GM19324 (cell line): Measurements from ENCODE around the gene NHLRC3.
"Not testable (repeated sequence)": the region's sequence is repeated elsewhere in the genome, so short reads cannot be mapped to it uniquely, and the experiment has no call there.

Source experiments
- ATAC-seq: cut with Tn5 transposase; IDR thresholded peaks from one replicate; pipeline ENCODE4 v1.9.1; 2021; ENCODE audit warnings: mild to moderate bottlenecking, moderate library complexity; ENCODE audit not compliant: unreplicated experiment, low FRiP score

Gene NHLRC3

GRCh38 chr13:39039041-39039440 is 785 bp downstream of the NHLRC3 start:
- no peak for ATAC-seq

- no peak for ATAC-seq
Measured at GRCh38 chr13:39040206-39040605, 1.9 kb downstream of the NHLRC3 start.

DNA sequence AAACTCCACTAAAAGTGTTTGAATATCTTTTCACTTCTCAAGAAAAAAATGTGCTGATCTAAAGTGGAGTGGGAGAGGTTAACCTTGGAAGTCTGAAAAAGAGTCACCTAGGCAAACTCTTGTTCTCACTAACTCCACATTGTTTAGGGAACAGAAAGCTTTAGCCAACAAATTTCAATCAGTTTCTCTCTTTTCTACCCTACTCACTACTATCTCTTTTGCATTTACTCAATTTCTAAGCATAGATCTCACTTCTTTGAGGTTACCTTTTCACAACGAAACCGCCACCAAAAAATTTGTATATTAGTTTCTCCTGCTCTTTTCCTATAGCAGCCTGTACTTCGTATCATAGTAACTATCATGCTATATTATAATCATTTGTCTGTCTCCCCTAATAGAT is 6.3 kb downstream of the NHLRC3 start:
- peak; percentile 82 for ATAC-seq

- ATAC-seq, result no peak
Measured at GRCh38 chr13:39047560-39047959, 9.3 kb downstream of the NHLRC3 start.

DNA sequence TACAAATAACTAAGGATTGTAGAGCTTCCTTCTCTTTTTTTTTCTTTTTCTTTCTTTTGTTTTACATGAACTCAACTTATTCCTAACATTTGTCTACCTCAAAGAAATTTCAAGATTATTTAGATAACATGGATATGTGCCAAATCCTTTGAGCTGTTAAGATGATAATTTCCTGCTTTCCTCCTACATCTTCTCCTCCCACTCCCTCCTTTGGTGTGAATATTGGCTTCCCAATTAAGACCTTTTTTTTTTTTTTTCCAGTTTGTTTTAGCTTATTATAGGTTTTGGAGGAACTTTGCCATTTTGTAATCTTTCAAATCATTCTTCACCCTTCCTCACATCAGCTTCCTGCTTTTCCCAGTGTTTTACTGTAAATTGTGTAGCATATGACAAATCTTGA is 10.6 kb downstream of the NHLRC3 start:
- no peak for ATAC-seq

DNA sequence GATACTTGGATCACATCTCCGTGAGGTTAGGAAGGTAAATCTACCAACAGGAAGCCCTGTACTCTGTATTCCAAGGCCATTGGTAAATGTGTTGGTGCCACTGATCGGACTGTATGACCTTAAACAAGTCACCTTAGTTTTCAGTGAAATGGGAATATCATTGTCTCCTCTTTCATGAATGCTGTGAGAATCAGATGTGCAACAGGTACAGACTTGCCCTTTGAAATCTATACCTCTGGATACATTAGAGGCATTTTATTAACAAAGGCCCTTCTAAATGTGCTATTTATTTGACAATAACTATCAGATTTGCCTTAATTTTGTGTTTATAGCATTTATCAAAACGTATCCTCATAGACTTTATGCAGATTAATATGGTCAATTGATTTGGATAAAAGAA is 11.0 kb downstream of the NHLRC3 start:
- ATAC-seq, result no peak

- ATAC-seq, result no peak
Measured at GRCh38 chr13:39051157-39051556, 12.9 kb downstream of the NHLRC3 start.

DNA sequence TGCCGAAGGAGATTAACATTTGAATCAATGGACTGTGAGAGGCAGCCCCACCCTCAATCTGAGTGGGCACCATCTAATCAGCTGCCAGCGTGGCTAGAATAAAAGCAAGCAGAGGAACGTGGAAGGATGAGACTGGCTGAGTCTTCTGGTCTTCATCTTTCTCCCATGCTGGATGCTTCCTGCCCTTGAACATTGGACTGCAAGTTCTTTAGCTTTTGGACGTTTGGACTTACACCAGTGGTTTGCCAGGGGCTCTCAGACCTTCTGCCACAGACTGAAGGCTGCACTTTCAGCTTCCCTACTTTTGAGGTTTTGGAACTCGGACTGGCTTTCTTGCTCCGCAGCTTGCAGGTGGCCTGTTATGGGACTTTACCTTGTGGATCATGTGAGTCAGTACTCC is 14.7 kb downstream of the NHLRC3 start:
- ATAC-seq, result no peak

DNA sequence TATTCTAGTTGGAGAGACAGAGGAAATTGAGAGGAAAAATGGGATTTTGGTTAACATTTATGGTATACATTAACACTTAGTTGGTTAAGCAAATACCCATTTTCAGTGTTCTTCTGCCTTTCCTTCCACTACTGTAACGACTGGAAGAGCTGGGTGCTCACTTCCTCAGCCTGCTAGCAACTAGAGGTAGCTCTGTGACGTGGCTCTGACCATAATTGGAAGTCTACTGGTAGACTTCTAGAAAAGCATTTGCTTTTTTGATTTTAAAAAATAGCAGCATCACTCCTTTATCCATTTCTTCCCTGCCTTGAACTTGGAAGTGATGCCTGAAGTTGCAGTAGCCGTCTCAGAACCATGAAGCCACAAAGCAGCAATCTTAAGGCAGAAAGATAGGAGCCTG is 15.9 kb downstream of the NHLRC3 start:
- ATAC-seq, result no peak

- no peak for ATAC-seq
Measured at GRCh38 chr13:39056018-39056417, 17.8 kb downstream of the NHLRC3 start.

GRCh38 chr13:39058040-39058439 is 19.8 kb downstream of the NHLRC3 start:
- no peak for ATAC-seq

- no peak for ATAC-seq
Measured at GRCh38 chr13:39062004-39062403, 23.7 kb downstream of the NHLRC3 start.

DNA sequence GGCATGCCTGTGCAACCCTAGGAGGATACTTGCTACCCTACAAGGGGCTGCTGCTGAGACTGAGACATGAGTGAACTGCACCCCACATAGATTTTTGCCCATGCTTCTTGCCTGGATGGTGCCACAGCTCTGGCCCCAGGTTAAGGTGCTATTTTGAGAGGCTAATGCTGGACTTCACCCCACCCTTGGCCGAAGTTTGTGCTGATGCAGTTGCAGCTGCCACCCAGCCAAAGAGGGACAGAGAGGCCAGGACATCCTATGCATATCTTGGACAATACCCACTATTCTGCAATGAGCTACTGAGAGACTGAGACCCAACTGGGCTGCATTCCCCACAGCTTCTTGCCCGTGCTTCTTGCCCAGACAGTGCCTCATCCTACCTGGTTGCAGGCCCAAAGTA is 34.6 kb downstream of the NHLRC3 start:
- ATAC-seq, result no peak

DNA sequence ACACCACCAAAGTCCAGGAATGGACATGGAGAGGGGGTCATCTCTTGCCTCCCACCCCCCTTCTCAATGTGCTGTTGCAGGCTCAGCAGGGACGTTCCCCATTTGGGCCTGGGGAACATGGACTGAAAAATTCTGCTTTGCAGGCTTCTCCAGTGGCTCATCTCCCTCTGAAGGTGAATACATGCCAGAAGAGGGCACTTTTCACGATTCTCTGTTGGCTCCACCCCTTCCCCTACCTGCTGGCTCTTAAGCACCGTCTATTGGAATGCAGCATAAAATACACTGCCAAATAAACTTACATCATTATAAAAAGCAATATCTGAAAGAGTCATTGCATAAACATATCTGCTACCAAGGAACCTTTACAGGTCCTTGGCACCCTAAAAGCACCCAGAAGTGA is 35.7 kb downstream of the NHLRC3 start:
- ATAC-seq, result no peak

DNA sequence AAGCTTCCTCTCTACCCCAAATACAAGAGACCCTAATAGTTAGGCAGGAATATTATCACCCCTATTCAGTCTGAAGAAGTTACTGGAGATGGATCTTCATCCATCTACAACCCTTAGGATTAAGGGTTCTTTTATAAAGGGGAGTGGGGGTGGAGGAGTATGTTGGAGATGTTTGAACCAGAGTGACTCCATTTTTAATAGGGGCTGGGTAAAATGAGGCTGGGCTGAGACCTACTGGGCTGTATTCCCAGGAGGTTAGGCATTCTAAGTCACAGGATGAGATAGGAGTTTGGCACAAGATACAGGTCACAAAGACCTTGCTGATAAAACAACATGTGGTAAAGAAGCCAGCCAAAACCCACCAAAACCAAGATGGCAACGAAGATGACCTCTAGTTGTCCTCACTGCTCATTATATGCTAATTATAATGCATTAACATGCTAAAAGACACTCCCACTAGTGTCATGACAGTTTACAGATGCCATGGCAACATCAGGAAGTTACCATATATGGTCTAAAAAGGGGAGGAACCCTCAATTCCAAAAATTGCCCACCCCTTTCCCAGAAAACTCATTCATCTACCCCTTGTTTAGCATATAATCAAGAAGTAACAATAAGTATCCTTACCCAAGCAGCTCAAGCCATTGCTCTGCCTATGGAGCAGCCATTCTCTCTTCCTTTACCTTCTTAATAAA is 48.1 kb downstream of the NHLRC3 start:
- ATAC-seq, result not testable (repeated sequence)

DNA sequence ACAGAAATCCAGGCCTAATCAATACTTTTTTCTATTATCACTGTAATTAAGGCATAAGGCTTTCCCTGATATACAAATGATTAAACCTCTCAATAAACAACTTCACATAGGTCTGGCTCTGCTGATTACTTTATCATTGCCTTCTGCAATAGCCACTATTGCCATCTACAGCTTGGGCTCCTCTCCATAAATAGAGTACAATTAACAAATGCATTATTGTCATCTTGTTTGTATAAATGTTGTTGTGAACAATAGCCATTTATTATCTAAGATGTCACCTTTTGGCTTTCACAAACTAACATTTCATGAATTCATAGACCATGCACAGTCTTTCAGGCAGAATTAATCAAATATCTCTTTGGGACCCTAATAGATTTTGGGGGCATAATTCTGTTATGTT is 53.3 kb downstream of the NHLRC3 start:
- ATAC-seq, result no peak

GRCh38 chr13:39095500-39095899 is 57.2 kb downstream of the NHLRC3 start:
- no peak for ATAC-seq

DNA sequence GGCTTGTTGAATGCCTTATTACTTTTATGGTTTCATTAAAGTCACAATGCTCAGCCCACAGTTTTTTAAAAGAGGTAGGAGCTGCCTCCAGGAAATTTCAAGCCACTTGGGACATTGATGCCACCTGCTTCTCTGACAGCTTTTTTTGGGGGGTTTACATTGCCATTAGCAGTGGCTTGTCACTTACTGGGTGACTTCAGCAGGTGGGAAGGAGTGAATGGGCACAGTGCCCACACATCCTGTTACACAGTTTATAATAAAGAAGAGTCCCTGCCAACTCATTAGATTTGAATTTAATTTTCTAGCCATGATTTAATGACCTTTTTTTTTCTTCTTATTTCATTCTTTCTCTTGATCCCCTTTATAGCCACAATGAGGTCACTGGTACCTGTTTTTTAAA is 61.0 kb downstream of the NHLRC3 start:
- no peak for ATAC-seq
